ENCODE measurements around the gene FAM193B. TPM values are rescaled to one million over a fixed set of nuclear protein-coding genes. Genes with fewer than 3 reads are reported as not detected.

FAM193B gene
- total RNA-seq, 1 experiment from 2014 or later = 41.1 TPM

DNA sequence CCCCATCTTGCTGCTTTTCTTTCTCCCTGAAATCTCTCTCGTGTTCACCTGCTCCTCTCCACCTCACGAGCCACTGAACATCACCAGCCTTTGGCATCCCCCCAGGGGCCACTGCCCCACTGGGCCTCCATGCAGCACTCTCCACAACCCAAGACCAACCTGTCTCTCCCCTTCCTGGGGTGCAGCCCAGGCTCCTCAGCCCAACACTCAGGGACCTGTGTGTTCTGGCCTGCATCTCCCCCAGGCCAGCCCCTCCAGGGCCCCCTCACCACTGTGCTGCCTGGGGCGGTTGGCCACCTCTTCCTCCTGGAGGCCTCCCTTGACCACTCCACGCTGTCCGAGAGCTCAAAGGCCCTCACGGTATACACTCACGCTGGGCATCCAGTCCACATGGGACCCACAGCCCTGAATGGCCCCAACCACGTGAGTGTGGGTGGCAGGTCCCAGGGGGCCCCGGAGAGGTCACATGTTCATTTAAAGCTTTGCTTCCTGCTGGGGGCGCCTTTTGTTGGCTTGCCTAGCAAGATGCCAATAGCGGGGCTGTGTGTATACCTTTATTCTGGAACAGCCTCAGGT is 44.3 kb downstream of the FAM193B start:
- no peak overlapping the region for H3K9ac ChIP-seq (ENCODE audit: low read length)
- ATAC-seq (no peak), DNase-seq (no peak)
- CTCF ChIA-PET = no interaction called here
- POLR2A ChIA-PET (ENCODE audit: unreplicated experiment) = no interaction called here
- BruUV-seq (replicated peaks) = no TSS peak
- peaks cover 22% of the 10 kb centered on the region for H3K36me3 ChIP-seq (ENCODE audit: low read depth, low read length)
- H3K4me1 ChIP-seq (ENCODE audit: insufficient read depth, low read length) = peaks cover 2% of the 10 kb centered on the region; the same call in 1 of the 2 replicates
- no peaks in the 10 kb centered on the region for H3K9me3 ChIP-seq (ENCODE audit: low read length)
- no peaks in the 10 kb centered on the region for H3F3A ChIP-seq (ENCODE audit: low read length, unreplicated experiment)
- H2AFZ ChIP-seq (ENCODE audit: low read length) = no peak overlapping the region
- no peaks in the 10 kb centered on the region for H3K27me3 ChIP-seq (ENCODE audit: low read length)
- no peak overlapping the region for H3K27ac ChIP-seq (ENCODE audit: low read length)
- no peaks in the 10 kb centered on the region for H3K9me2 ChIP-seq (replicated peaks; ENCODE audit: low read length)
- intact Hi-C loops (cut with micrococcal nuclease) = no loop called here
- no peaks in the 10 kb centered on the region for H4K20me1 ChIP-seq (ENCODE audit: low read length)
- TF ChIP-seq, protein P1, sequence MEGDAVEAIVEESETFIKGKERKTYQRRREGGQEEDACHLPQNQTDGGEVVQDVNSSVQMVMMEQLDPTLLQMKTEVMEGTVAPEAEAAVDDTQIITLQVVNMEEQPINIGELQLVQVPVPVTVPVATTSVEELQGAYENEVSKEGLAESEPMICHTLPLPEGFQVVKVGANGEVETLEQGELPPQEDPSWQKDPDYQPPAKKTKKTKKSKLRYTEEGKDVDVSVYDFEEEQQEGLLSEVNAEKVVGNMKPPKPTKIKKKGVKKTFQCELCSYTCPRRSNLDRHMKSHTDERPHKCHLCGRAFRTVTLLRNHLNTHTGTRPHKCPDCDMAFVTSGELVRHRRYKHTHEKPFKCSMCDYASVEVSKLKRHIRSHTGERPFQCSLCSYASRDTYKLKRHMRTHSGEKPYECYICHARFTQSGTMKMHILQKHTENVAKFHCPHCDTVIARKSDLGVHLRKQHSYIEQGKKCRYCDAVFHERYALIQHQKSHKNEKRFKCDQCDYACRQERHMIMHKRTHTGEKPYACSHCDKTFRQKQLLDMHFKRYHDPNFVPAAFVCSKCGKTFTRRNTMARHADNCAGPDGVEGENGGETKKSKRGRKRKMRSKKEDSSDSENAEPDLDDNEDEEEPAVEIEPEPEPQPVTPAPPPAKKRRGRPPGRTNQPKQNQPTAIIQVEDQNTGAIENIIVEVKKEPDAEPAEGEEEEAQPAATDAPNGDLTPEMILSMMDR (conservative IDR thresholded peaks at IDR 0.05; ENCODE audit: low read depth, low read length) = no peak
- TF ChIP-seq EZH2 (IDR thresholded peaks at IDR 0.05; ENCODE audit: low read length, unreplicated experiment) (no peak), EZH2phosphoT487 (IDR thresholded peaks at IDR 0.05; ENCODE audit: borderline replicate concordance, low read length) (no peak)
- H3K79me2 ChIP-seq (ENCODE audit: low read length) = peaks cover 13% of the 10 kb centered on the region
- H3K4me3 ChIP-seq (ENCODE audit: low read length) = no peak overlapping the region
- H3K4me2 ChIP-seq (ENCODE audit: low read length) = no peak overlapping the region

DNA sequence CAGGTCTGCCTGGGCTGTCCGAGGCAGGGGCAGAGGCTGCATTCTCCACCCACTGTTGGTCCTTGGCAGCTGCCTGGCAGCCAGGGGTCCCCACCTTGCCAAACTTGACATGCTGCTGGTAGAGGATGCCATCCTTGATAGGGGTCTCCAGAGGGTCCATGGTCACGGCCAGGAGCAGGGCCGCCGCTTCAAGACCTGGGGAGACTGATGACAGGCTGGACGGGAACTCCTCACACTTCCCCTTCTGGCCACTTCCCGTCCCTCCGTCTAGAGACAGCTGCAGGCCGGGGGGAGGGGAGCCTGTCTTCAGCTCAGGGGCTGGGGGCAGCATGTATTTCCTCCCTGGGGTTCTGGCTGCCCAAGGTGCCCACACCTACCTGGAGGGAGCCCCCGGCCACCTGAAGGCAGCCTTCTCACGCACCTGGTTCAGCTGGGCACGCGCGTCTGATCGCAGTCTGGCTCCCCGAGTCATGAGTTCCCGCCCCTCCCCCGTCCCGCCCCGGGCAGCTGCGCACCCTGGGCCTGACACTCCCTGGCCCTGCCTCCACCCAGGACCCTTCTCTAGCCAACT is 44.9 kb downstream of the FAM193B start, which contains the start of gene DOK3:
Gene DOK3, minus strand, starts transcription at position 446 of the 571 bp plus-strand sequence. Its CDS starts 286 bp downstream, at position 160.
- no peak within 1 kb of the TSS for H3K4me2 ChIP-seq (ENCODE audit: low read length)
- no TSS peak for BruUV-seq (replicated peaks)
- intact Hi-C loops (cut with micrococcal nuclease) = no loop called here
- no peaks in the 10 kb centered on the region for H3K9me3 ChIP-seq (ENCODE audit: low read length)
- ChIA-PET POLR2A (ENCODE audit: unreplicated experiment) (no interaction called here), CTCF (no interaction called here)
- TF ChIP-seq, protein P1 (conservative IDR thresholded peaks at IDR 0.05; ENCODE audit: low read depth, low read length) = no peak
- no peak for TF ChIP-seq EZH2 (IDR thresholded peaks at IDR 0.05; ENCODE audit: low read length, unreplicated experiment)
- no peak for TF ChIP-seq EZH2phosphoT487 (IDR thresholded peaks at IDR 0.05; ENCODE audit: borderline replicate concordance, low read length)
- no peaks in the 10 kb centered on the region for H3K4me1 ChIP-seq (ENCODE audit: insufficient read depth, low read length)
- no peaks in the 10 kb centered on the region for H3K9me2 ChIP-seq (replicated peaks; ENCODE audit: low read length)
- DNase-seq (no peak), ATAC-seq (no peak)
- H3K79me2 ChIP-seq (ENCODE audit: low read length) = peaks cover 7% of the 10 kb centered on the region; the same call in 1 of the 2 replicates
- H3K4me3 ChIP-seq (ENCODE audit: low read length) = no peak within 1 kb of the TSS
- H4K20me1 ChIP-seq (ENCODE audit: low read length) = no peaks in the 10 kb centered on the region
- peaks cover 15% of the 10 kb centered on the region; the same call in 1 of the 2 replicates for H3K36me3 ChIP-seq (ENCODE audit: low read depth, low read length)
- H3K9ac ChIP-seq (ENCODE audit: low read length) = no peak within 1 kb of the TSS
- H3F3A ChIP-seq (ENCODE audit: low read length, unreplicated experiment) = no peaks in the 10 kb centered on the region
- H2AFZ ChIP-seq (ENCODE audit: low read length) = no peak within 1 kb of the TSS
- no peaks in the 10 kb centered on the region for H3K27me3 ChIP-seq (ENCODE audit: low read length)
- no peak within 1 kb of the TSS for H3K27ac ChIP-seq (ENCODE audit: low read length)

DNA sequence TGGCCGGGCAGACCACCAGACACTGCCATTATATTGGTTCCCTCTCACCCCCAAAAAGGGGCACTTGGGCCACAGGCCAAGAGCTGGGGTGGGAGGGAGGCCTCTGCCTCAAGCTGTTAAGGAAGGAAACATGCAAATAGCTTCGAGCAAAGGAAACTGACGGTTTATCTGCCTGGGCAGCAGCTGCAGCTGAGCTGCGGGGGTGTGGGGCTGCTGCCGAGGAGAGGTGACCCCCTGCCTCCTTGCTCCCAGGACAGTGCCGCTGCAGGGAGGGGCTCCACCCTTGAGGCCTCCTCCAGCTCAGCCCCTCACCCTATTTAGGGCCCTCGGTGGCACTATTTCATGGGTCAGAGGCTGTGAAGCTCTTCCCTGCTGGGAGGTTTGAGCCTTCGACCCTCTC is 45.5 kb downstream of the FAM193B start:
- no peak overlapping the region for H3K4me3 ChIP-seq (ENCODE audit: low read length)
- intact Hi-C loops (cut with micrococcal nuclease) = no loop called here
- 0 out of 2 replicates have a peak, but pooled peaks cover under 1% of the 10 kb centered on the region for H3K79me2 ChIP-seq (ENCODE audit: low read length)
- DNase-seq = no peak
- CTCF ChIA-PET = no interaction called here
- H3K36me3 ChIP-seq (ENCODE audit: low read depth, low read length) = peaks cover 12% of the 10 kb centered on the region; the same call in 1 of the 2 replicates
- no peaks in the 10 kb centered on the region for H3F3A ChIP-seq (ENCODE audit: low read length, unreplicated experiment)
- BruUV-seq (replicated peaks) = no TSS peak
- H3K4me1 ChIP-seq (ENCODE audit: insufficient read depth, low read length) = no peaks in the 10 kb centered on the region
- TF ChIP-seq EZH2phosphoT487 (IDR thresholded peaks at IDR 0.05; ENCODE audit: borderline replicate concordance, low read length) (no peak), EZH2 (IDR thresholded peaks at IDR 0.05; ENCODE audit: low read length, unreplicated experiment) (no peak)
- TF ChIP-seq, protein P1 (conservative IDR thresholded peaks at IDR 0.05; ENCODE audit: low read depth, low read length) = no peak
- no peak overlapping the region for H3K4me2 ChIP-seq (ENCODE audit: low read length)
- no peak overlapping the region for H2AFZ ChIP-seq (ENCODE audit: low read length)
- no peaks in the 10 kb centered on the region for H4K20me1 ChIP-seq (ENCODE audit: low read length)
- ATAC-seq = no peak
- no peaks in the 10 kb centered on the region for H3K9me2 ChIP-seq (replicated peaks; ENCODE audit: low read length)
- no peak overlapping the region for H3K9ac ChIP-seq (ENCODE audit: low read length)
- POLR2A ChIA-PET (ENCODE audit: unreplicated experiment) = no interaction called here
- no peak overlapping the region for H3K27ac ChIP-seq (ENCODE audit: low read length)
- H3K27me3 ChIP-seq (ENCODE audit: low read length) = no peaks in the 10 kb centered on the region
- no peaks in the 10 kb centered on the region for H3K9me3 ChIP-seq (ENCODE audit: low read length)

Data from PC-3 (cell line).